Measurements from ENCODE around the gene PDSS1.

DNA sequence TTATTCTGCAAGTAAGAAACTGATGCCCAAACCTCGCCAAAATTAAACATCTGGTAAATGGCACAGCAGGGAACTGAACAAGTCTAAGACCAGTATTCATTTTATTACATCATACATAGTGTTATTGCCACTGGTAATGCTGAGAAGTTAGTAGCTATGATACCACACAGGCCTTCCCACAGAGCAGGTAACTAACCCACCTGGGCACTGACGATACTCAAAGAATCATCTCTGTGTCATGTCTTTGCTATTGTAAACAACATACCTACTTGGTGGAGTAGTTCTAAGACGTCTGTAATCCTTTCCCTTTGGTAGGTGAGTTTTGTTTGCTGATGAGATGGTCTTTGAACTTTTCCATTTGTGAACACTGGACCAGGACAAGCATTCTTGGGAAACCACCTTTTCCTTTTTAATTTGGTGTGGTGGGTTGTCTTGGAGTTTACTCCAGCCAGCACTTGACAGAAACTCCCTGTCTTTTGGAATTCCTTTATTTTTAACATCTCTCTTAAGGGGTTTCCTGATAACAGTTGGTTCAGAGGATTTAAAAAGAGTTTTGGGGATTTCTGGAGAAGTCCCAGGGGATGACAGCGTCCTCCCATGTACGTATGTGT is 40.9 kb downstream of the PDSS1 start:
- TF ChIP-seq, protein P1, sequence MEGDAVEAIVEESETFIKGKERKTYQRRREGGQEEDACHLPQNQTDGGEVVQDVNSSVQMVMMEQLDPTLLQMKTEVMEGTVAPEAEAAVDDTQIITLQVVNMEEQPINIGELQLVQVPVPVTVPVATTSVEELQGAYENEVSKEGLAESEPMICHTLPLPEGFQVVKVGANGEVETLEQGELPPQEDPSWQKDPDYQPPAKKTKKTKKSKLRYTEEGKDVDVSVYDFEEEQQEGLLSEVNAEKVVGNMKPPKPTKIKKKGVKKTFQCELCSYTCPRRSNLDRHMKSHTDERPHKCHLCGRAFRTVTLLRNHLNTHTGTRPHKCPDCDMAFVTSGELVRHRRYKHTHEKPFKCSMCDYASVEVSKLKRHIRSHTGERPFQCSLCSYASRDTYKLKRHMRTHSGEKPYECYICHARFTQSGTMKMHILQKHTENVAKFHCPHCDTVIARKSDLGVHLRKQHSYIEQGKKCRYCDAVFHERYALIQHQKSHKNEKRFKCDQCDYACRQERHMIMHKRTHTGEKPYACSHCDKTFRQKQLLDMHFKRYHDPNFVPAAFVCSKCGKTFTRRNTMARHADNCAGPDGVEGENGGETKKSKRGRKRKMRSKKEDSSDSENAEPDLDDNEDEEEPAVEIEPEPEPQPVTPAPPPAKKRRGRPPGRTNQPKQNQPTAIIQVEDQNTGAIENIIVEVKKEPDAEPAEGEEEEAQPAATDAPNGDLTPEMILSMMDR (IDR thresholded peaks at IDR 0.05) = no peak
- no peak for TF ChIP-seq POLR2A (IDR thresholded peaks at IDR 0.05)
